GM18858 (cell line): ENCODE results near the gene GNG7.
"Not testable (repeated sequence)": the region's sequence is repeated elsewhere in the genome, so short reads cannot be mapped to it uniquely, and the experiment has no call there.

Experiments
- ATAC-seq: cut with Tn5 transposase; IDR thresholded peaks from one replicate; pipeline ENCODE4 v1.9.1; 2021; ENCODE audit not compliant: unreplicated experiment

Gene GNG7

GRCh38 chr19:2678044-2678671, 24.3 kb downstream of the GNG7 start:
- no peak for ATAC-seq

- no peak for ATAC-seq
Measured at GRCh38 chr19:2676823-2677222, 25.7 kb downstream of the GNG7 start.

GRCh38 chr19:2675892-2676291, 26.6 kb downstream of the GNG7 start:
- no peak for ATAC-seq

GRCh38 chr19:2670217-2670616, 32.3 kb downstream of the GNG7 start:
- ATAC-seq = no peak

GRCh38 chr19:2668175-2668763, 34.2 kb downstream of the GNG7 start:
- no peak for ATAC-seq

- not testable (repeated sequence) for ATAC-seq
Measured at GRCh38 chr19:2667349-2667748, 35.1 kb downstream of the GNG7 start.

- ATAC-seq = no peak
Measured at GRCh38 chr19:2666344-2666994, 36.0 kb downstream of the GNG7 start.

- ATAC-seq = no peak
Measured at GRCh38 chr19:2665103-2665502, 37.4 kb downstream of the GNG7 start.

GRCh38 chr19:2663920-2664571, 38.4 kb downstream of the GNG7 start:
- ATAC-seq = no peak

- ATAC-seq = no peak
Measured at GRCh38 chr19:2661615-2662014, 40.9 kb downstream of the GNG7 start.

GRCh38 chr19:2659856-2660432, 42.5 kb downstream of the GNG7 start:
- no peak for ATAC-seq

GRCh38 chr19:2656533-2656932, 46.0 kb downstream of the GNG7 start:
- no peak for ATAC-seq

GRCh38 chr19:2653710-2654707, 48.5 kb downstream of the GNG7 start:
- ATAC-seq = no peak

- no peak for ATAC-seq
Measured at GRCh38 chr19:2653218-2653617, 49.3 kb downstream of the GNG7 start.

- ATAC-seq = no peak
Measured at GRCh38 chr19:2652504-2653099, 49.9 kb downstream of the GNG7 start.

GRCh38 chr19:2651002-2651733, 51.3 kb downstream of the GNG7 start:
- not testable (repeated sequence) for ATAC-seq

GRCh38 chr19:2650515-2650914, 52.0 kb downstream of the GNG7 start:
- no peak for ATAC-seq

- no peak for ATAC-seq
Measured at GRCh38 chr19:2648528-2648937, 54.0 kb downstream of the GNG7 start.

GRCh38 chr19:2648099-2648498, 54.4 kb downstream of the GNG7 start:
- ATAC-seq = no peak
